ENCODE results near the gene WDR38.

DNA sequence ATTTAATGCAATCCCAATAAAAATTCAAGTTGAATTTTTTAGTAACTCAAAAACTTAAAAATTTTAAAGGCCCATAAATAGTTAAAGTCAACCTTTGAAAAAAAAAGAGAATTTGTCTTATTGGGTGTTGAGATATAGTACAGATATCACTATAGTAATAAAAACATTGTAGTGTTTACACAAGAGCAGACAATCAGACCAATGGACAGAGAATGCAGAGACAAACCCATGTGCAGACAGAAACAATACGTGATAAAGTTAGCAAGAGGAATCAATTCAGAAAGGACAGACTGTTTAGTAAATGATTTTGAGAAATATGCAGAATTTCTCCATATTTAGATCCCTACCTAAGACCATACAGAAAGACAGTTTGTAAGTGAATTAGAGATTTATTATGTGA lies 53.7 kb downstream of the WDR38 start:
- TF ChIP-seq, protein P1, sequence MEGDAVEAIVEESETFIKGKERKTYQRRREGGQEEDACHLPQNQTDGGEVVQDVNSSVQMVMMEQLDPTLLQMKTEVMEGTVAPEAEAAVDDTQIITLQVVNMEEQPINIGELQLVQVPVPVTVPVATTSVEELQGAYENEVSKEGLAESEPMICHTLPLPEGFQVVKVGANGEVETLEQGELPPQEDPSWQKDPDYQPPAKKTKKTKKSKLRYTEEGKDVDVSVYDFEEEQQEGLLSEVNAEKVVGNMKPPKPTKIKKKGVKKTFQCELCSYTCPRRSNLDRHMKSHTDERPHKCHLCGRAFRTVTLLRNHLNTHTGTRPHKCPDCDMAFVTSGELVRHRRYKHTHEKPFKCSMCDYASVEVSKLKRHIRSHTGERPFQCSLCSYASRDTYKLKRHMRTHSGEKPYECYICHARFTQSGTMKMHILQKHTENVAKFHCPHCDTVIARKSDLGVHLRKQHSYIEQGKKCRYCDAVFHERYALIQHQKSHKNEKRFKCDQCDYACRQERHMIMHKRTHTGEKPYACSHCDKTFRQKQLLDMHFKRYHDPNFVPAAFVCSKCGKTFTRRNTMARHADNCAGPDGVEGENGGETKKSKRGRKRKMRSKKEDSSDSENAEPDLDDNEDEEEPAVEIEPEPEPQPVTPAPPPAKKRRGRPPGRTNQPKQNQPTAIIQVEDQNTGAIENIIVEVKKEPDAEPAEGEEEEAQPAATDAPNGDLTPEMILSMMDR (conservative IDR thresholded peaks at IDR 0.05 in 1 of 2, IDR thresholded peaks at IDR 0.05 in 1 of 2; ENCODE audit: low read depth in 1 of 2, low read length in 2 of 2), result no peak
- TF ChIP-seq EZH2 (IDR thresholded peaks at IDR 0.05; ENCODE audit: low read length, missing control alignments), result no peak
